ENCODE results near the gene NOX5.

DNA sequence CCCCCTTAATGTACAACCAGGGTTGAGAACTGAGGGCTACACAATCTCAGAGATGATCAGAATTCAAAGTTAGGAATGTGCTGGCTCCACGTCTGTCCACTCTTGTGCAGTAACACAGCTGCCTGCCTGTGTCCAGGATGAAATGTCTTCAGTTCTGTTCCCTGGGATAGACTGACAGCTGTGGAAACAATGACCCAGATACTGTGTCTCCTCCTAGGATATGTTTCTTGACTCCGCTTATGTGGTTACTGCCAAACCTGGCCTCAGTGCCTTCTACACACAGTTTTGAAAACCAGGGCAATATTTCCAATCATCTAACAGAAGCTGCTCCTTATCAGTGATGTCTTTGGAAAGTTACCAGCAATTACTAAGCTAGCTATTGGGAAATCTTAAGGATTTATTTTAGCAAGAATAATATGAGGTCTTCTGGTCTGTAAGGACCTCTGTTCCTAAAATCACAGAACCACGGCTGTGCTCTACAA, 67.6 kb downstream of the NOX5 start:
- TF ChIP-seq, protein P1, sequence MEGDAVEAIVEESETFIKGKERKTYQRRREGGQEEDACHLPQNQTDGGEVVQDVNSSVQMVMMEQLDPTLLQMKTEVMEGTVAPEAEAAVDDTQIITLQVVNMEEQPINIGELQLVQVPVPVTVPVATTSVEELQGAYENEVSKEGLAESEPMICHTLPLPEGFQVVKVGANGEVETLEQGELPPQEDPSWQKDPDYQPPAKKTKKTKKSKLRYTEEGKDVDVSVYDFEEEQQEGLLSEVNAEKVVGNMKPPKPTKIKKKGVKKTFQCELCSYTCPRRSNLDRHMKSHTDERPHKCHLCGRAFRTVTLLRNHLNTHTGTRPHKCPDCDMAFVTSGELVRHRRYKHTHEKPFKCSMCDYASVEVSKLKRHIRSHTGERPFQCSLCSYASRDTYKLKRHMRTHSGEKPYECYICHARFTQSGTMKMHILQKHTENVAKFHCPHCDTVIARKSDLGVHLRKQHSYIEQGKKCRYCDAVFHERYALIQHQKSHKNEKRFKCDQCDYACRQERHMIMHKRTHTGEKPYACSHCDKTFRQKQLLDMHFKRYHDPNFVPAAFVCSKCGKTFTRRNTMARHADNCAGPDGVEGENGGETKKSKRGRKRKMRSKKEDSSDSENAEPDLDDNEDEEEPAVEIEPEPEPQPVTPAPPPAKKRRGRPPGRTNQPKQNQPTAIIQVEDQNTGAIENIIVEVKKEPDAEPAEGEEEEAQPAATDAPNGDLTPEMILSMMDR (conservative IDR thresholded peaks at IDR 0.05 in 1 of 2, IDR thresholded peaks at IDR 0.05 in 1 of 2; ENCODE audit: low read depth in 1 of 2, low read length in 2 of 2): no peak
- TF ChIP-seq EZH2 (IDR thresholded peaks at IDR 0.05; ENCODE audit: low read length, missing control alignments): no peak
